ENCODE measurements around the gene NEDD9.

NEDD9 gene

GRCh38 chr6:11236076-11236750, 3.7 kb upstream of the NEDD9 start:
- in situ Hi-C loops (cut with MboI; ENCODE audit: low sequenced_read_pairs) = no loop called here

GRCh38 chr6:11235062-11235461, 2.6 kb upstream of the NEDD9 start:
- in situ Hi-C loops (cut with MboI; ENCODE audit: low sequenced_read_pairs) = no loop called here

- in situ Hi-C loops (cut with MboI; ENCODE audit: low sequenced_read_pairs) = no loop called here
These were observed 1.5 kb upstream of the NEDD9 start for GRCh38 chr6:11233673-11234573.

- in situ Hi-C loops (cut with MboI; ENCODE audit: low sequenced_read_pairs) = no loop called here
These were observed 530 bp upstream of the NEDD9 start for GRCh38 chr6:11232770-11233626.

- in situ Hi-C loops (cut with MboI; ENCODE audit: low sequenced_read_pairs) = no loop called here
These were observed 790 bp downstream of the NEDD9 start for GRCh38 chr6:11231564-11232192.

GRCh38 chr6:11231108-11231463, 1.4 kb downstream of the NEDD9 start:
- in situ Hi-C loops (cut with MboI; ENCODE audit: low sequenced_read_pairs) = no loop called here

GRCh38 chr6:11230158-11231107, 2.0 kb downstream of the NEDD9 start:
- in situ Hi-C loops (cut with MboI; ENCODE audit: low sequenced_read_pairs) = no loop called here

- in situ Hi-C loops (cut with MboI; ENCODE audit: low sequenced_read_pairs) = no loop called here
These were observed 2.8 kb downstream of the NEDD9 start for GRCh38 chr6:11229655-11230046.

GRCh38 chr6:11228935-11229654, 3.4 kb downstream of the NEDD9 start:
- in situ Hi-C loops (cut with MboI; ENCODE audit: low sequenced_read_pairs) = no loop called here

- in situ Hi-C loops (cut with MboI; ENCODE audit: low sequenced_read_pairs) = no loop called here
These were observed 4.8 kb downstream of the NEDD9 start for GRCh38 chr6:11227698-11228097.

- in situ Hi-C loops (cut with MboI; ENCODE audit: low sequenced_read_pairs) = no loop called here
These were observed 6.5 kb downstream of the NEDD9 start for GRCh38 chr6:11226005-11226404.

GRCh38 chr6:11224966-11225463, 7.5 kb downstream of the NEDD9 start:
- in situ Hi-C loops (cut with MboI; ENCODE audit: low sequenced_read_pairs) = no loop called here

GRCh38 chr6:11224252-11224965, 8.1 kb downstream of the NEDD9 start:
- in situ Hi-C loops (cut with MboI; ENCODE audit: low sequenced_read_pairs) = no loop called here

- in situ Hi-C loops (cut with MboI; ENCODE audit: low sequenced_read_pairs) = no loop called here
These were observed 9.1 kb downstream of the NEDD9 start for GRCh38 chr6:11223286-11223864.

GRCh38 chr6:11222385-11223277, 9.8 kb downstream of the NEDD9 start:
- in situ Hi-C loops (cut with MboI; ENCODE audit: low sequenced_read_pairs) = no loop called here

GRCh38 chr6:11221623-11222384, 10.7 kb downstream of the NEDD9 start:
- in situ Hi-C loops (cut with MboI; ENCODE audit: low sequenced_read_pairs) = no loop called here

Data from HL-60/S4 (cell line).